IPS DF 4.7 (cell line): ENCODE measurements around the gene AUTS2.

ENCODE experiments used
- DNase-seq: peaks from one replicate; pipeline ENCODE4 v3.0.0-alpha.2; 2013; ENCODE audit warnings: low spot score; ENCODE audit errors: extremely low read depth

Gene AUTS2

GRCh38 chr7:69927461-69927860, 329.2 kb downstream of the AUTS2 start:
- DNase-seq = no peak

- DNase-seq = no peak
Measured at GRCh38 chr7:69928621-69929020, 330.3 kb downstream of the AUTS2 start.

DNA sequence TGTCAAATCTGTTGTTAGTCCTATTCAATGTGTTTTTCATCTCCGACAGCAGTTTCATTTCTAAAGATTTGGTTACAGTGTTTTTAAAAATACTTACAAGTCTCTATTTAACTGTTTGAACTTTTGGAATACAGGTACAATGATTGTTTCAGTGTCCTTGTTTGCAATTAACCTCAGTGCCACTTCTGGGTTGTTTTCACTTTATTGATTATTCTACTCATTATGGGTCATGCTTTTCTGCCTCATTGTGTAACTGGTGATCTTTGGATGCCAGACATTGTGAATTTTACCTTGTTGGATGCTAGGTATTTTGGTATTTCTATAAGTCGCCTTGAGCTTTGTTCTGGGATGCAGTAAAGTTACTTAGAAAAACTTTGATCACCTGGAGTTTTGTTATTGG, 331.3 kb downstream of the AUTS2 start:
- no peak for DNase-seq

- DNase-seq = peak; percentile 7
Measured at GRCh38 chr7:69932034-69932628, 333.9 kb downstream of the AUTS2 start.

GRCh38 chr7:69934144-69934903, 336.0 kb downstream of the AUTS2 start:
- no peak for DNase-seq

GRCh38 chr7:69935107-69935506, 336.8 kb downstream of the AUTS2 start:
- DNase-seq = no peak

DNA sequence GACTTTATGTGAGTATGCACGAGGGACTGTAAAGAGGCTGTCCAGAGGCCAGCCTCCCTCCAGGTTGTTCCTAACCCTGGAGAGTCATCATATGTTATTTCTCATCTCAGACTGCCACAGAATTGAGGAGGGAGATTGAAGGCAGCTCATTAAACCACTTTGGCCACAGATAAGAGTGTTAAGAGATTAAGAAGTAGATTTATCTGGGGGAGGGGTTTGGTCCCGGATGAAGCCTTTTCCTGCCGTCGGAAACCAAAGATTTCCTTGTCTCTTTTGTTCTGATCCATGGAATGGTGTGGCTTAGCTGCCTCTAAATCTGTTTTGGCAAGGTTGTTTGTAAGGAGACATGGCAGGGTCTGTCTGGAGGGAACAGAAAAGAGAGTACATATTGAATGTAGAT, 338.8 kb downstream of the AUTS2 start:
- no peak for DNase-seq

DNA sequence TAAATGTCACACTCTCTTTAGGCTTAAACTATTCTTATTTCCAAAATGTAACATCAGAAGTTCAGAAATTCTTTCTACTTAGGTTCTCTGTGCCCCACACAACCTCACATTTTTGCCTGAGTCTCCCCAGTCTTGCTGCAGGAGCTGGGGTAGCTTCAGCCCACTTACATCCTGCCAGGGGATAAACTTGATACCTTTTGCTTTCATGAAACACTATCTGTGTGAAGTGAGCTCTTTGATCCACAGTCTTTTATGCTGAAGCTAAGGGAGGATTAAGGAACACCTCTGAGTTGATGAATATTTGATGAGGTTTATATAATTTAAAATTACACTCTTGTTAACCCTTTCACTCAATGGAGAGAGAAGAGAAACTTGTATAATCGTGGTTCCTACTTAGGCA, 341.0 kb downstream of the AUTS2 start:
- DNase-seq = no peak

GRCh38 chr7:69941077-69941651, 342.9 kb downstream of the AUTS2 start:
- no peak for DNase-seq

DNA sequence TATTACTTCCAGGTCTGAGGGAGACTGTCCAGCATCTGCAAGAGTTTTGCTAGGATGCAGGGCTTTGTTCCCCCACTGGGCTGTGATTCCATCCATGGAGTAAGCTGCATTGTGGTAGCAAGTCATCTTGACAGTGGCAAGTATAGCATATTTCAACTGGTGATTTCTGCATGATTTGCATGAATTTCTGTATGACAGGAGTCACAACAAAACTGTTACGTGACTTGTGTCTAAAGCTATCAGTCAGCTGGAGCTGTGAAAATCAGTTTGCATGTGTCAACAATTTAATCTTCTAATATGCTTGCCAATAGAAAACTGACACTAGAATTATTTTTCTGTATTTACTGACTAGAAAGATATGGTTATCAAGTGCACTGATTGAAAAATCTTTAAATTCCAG, 344.3 kb downstream of the AUTS2 start:
- no peak for DNase-seq

DNA sequence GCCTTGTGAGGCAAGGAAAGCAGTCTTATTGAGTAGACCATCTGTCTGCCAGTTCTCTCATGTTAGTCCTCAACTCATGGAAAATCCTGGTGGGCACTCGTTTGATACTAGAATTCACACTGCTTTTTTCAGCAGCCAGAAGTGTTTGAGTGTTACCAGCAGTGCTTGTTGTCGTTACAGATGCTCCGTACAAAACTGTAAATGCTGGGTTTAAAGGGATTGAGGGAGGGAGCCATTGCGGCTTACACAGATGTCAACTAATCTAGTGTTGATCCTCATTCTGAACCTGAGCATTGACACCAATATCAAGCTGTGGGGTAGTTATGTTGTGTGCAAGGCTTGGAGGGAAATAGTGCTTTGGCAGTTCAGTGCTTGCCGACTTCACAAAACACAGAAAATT, 348.6 kb downstream of the AUTS2 start:
- no peak for DNase-seq

- no peak for DNase-seq
Measured at GRCh38 chr7:69947998-69948397, 349.7 kb downstream of the AUTS2 start.

GRCh38 chr7:69949122-69949521, 350.8 kb downstream of the AUTS2 start:
- no peak for DNase-seq

- no peak for DNase-seq
Measured at GRCh38 chr7:69951458-69951857, 353.2 kb downstream of the AUTS2 start.

DNA sequence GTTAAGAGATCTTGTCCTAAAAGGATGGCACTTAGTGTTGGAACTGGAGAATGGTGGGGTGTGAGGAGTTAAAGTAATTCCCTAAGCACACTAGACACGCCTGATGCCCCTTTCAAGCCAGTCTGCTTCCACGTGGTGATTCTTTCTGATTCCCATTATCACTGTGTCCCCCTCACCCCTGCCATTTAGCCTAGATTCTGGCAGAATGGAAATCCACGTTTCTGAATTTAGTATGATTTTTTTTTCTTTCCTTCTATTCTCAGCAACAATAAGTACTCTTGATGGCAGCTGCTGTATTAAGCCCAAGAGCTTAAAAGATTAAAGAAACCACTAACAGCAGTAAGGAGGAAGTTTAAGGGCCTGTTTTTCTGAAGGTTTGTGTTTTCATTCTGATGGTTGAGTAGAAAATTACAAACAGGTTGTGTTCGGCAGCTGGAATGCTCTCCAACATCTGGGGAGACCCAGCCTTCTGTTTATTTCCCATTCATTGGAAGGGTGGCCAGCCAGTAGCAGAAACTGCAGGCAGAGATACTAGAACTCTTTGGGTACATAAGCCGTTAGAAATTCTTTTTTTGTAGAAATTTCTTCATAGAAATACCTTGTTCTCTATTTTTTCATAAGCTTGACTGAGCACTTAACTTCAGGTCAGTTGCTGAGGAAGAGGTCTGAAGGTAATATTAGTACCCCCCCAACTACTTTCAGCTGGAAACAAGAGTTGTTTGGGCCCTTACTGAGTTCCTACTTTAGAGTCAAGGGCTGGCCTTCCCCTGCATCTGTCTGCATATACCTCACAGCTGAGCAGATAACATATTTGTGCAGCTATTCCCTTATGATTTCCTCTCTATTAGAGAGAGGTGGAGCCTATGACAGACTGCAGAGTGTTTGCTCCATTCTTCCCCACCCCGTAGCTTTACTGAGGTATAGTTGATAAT, 355.1 kb downstream of the AUTS2 start:
- DNase-seq = no peak

GRCh38 chr7:69956541-69956940, 358.3 kb downstream of the AUTS2 start:
- no peak for DNase-seq

- no peak for DNase-seq
Measured at GRCh38 chr7:69957661-69958060, 359.4 kb downstream of the AUTS2 start.

DNA sequence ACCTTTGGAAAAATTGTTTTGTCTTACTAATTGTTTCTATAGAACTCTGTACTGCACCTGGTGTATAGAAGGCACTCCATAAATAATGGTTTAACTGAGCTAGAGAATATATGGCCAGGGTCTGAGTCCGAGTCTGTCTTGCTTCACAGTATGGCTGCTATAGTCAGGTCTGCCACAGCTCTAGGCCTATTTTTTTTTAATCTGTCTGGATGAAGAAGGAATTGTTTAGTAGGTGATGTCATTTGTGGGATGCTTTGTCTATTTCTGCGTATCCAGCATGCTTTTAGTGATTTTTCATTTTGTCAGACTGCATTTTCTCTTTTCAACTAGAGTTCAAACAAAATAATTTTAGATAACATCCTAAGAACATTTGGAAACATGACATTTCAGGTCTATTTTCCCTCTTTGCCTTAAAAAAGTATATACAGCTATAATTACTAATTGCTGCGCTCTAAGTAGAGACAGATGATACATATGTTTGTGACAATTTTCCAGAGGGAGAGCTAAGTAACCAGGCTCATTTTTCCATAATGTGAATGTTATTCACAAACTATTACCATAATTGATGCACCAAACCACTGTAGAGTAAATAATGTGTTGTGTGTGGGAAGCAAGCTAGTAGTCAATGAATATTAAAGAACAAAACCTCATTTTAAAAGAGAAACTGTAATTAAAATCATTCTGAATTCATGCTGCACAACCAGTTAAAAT, 361.7 kb downstream of the AUTS2 start:
- DNase-seq = no peak

GRCh38 chr7:69961436-69961835, 363.2 kb downstream of the AUTS2 start:
- DNase-seq = no peak

- no peak for DNase-seq
Measured at GRCh38 chr7:69962186-69963065, 364.2 kb downstream of the AUTS2 start.
